Neural crest cell (in vitro differentiated cells): ENCODE data around the gene KISS1R. TPM values are rescaled to one million over a fixed set of nuclear protein-coding genes. Genes with fewer than 3 reads are reported as not detected.

ENCODE experiments used
- DNase-seq: peaks from one replicate; pipeline ENCODE4 v3.0.0; 2021; ENCODE audit warnings: low read depth, mixed read lengths, low spot score
- H3K27ac Mint-ChIP-seq: one replicate; pipeline ENCODE4 v1.8.0; 2021; ENCODE audit warnings: mild to moderate bottlenecking, mixed read lengths; ENCODE audit not compliant: unreplicated experiment
- H3K27me3 Mint-ChIP-seq: 2 replicates; pipeline ENCODE4 v1.8.0; 2021; ENCODE audit warnings: low read depth, mild to moderate bottlenecking, mixed read lengths
- H3K36me3 Mint-ChIP-seq: 2 replicates; pipeline ENCODE4 v1.8.0; 2021; ENCODE audit warnings: low read depth, mild to moderate bottlenecking, mixed read lengths
- H3K4me1 Mint-ChIP-seq: 2 replicates; pipeline ENCODE4 v1.8.0; 2021; ENCODE audit warnings: mixed read lengths
- H3K4me3 Mint-ChIP-seq: one replicate; pipeline ENCODE4 v1.8.0; 2021; ENCODE audit warnings: mild to moderate bottlenecking, mixed read lengths
- H3K9me3 Mint-ChIP-seq: 2 replicates; pipeline ENCODE4 v1.8.0; 2021; ENCODE audit warnings: mixed read lengths
- total RNA-seq: library from RNA; stranded (reverse); gene quantifications from 2 replicates; pipeline ENCODE4 v1.2.1, GENCODE V29; 2021
- TF ChIP-seq, protein P1 (sequence below): fragments of 200-600 bp; sonication (generic); conservative IDR thresholded peaks from 2 replicates; pipeline ENCODE4 v1.5.0; 2021; ENCODE audit warnings: antibody characterized with exemption, mild to moderate bottlenecking

KISS1R gene
- total RNA-seq, 1 donor from 2014 or later = 2.4 TPM

DNA sequence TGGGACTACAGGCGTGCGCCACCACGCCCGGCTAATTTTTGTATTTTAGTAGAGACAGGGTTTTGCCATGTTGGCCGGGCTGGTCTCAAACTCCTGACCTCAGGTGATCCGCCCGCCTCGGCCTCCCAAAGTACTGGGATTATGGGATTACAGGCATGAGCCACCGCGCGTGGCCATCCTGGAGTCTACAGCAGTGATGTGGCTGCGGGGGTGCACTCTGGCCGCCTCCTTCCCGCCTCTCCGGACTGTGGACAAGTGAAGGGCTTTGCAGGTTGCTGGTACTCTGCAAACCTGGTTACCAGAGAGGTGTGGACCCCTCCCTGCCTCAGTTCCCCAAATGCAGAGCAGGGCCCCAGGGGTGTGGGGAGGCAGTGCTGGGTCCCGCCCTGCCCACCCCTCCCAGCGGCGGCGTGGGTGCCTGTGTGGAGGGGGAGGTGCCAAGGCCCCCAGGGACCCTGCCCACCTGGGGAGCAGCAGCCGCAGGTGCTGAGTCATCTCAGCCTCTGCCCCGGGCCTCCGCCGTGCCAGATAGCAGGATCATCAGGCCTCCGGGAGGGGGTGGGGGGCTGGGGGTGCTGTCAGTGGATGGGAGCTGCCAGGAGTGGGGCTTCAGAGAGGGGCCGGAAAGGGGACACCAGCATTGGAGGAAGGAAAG, 31.8 kb downstream of the KISS1R start:
- DNase-seq = no peak
- Mint-ChIP-seq H3K4me3 (no peak overlapping the region), H3K27me3 (peaks cover 33% of the 10 kb centered on the region), H3K4me1 (peaks cover 10% of the 10 kb centered on the region), H3K27ac (no peak overlapping the region), H3K36me3 (no peaks in the 10 kb centered on the region), H3K9me3 (no peaks in the 10 kb centered on the region)
- TF ChIP-seq, protein P1, sequence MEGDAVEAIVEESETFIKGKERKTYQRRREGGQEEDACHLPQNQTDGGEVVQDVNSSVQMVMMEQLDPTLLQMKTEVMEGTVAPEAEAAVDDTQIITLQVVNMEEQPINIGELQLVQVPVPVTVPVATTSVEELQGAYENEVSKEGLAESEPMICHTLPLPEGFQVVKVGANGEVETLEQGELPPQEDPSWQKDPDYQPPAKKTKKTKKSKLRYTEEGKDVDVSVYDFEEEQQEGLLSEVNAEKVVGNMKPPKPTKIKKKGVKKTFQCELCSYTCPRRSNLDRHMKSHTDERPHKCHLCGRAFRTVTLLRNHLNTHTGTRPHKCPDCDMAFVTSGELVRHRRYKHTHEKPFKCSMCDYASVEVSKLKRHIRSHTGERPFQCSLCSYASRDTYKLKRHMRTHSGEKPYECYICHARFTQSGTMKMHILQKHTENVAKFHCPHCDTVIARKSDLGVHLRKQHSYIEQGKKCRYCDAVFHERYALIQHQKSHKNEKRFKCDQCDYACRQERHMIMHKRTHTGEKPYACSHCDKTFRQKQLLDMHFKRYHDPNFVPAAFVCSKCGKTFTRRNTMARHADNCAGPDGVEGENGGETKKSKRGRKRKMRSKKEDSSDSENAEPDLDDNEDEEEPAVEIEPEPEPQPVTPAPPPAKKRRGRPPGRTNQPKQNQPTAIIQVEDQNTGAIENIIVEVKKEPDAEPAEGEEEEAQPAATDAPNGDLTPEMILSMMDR = no peak

DNA sequence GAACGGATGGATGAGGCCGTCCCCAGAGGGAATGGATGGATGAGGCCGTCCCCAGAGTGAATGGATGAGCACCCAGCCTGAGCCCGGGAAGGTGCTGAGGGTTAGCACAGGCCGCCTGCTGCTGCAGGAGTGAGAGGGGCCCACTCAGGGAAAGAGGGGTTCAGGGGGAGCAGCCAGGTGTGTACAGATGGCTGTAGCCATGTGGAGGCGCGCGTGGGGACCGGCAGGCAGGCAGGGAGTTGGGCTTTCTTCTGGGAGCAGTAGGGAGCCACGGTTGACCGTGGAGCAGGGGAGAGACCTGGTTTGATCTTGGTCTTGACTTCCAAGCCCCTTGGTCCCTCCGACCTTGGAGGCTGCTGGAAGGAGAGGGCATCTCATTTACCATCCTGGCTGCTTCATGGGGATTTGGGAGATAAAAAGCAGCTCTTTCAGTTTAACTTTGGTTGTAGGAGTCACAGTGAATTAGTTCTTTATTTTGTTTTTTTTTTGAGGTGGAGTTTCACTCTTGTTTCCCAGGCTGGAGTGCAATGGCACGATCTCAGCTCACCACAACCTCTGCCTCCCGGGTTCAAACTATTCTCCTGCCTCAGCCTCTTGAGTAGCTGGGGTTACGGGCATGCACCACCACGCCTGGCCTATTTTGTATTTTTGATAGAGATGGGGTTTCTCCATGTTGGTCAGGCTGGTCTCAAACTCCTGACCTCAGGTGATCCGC, 33.4 kb downstream of the KISS1R start:
- peaks cover 20% of the 10 kb centered on the region for H3K27me3 Mint-ChIP-seq
- peaks cover 10% of the 10 kb centered on the region for H3K4me1 Mint-ChIP-seq
- no peaks in the 10 kb centered on the region for H3K36me3 Mint-ChIP-seq
- H3K27ac Mint-ChIP-seq = no peak overlapping the region
- H3K9me3 Mint-ChIP-seq = no peaks in the 10 kb centered on the region
- no peak for DNase-seq
- TF ChIP-seq, protein P1 = no peak
- H3K4me3 Mint-ChIP-seq = no peak overlapping the region

DNA sequence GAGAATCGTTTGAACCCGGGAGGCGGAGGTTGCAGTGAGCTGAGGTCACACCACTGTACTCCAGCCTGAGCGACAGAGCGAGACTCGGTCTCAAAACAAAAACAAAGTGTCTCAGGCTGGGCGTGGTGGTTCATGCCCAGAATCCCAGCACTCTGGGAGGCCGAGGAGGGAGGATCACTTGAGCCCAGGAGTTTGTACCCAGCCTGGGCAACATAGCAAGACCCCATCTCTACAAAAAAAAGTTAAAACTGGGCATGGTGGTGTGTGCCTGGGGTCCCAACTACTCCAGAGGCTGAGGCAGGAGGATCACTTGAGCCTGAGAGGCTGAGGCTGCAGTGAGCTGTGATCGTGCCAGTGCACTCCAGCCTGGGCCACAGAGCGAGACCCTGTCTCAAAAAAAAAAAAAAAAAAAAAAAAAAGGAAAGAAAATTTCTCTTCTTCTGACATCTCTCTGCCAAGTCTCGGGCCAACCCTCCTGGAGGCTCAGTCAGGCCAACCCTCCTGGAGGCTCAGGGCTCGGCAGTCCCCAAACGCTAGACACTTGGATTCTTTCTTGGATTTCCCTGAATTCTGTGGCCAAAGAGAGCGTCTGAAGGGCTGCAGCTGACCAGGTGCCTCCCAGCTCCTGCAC, 35.0 kb downstream of the KISS1R start:
- Mint-ChIP-seq H3K27ac (no peak overlapping the region), H3K4me1 (peaks cover 16% of the 10 kb centered on the region), H3K4me3 (no peak overlapping the region), H3K27me3 (peaks cover 22% of the 10 kb centered on the region), H3K9me3 (no peaks in the 10 kb centered on the region), H3K36me3 (no peaks in the 10 kb centered on the region)
- TF ChIP-seq, protein P1 = no peak
- DNase-seq = no peak

DNA sequence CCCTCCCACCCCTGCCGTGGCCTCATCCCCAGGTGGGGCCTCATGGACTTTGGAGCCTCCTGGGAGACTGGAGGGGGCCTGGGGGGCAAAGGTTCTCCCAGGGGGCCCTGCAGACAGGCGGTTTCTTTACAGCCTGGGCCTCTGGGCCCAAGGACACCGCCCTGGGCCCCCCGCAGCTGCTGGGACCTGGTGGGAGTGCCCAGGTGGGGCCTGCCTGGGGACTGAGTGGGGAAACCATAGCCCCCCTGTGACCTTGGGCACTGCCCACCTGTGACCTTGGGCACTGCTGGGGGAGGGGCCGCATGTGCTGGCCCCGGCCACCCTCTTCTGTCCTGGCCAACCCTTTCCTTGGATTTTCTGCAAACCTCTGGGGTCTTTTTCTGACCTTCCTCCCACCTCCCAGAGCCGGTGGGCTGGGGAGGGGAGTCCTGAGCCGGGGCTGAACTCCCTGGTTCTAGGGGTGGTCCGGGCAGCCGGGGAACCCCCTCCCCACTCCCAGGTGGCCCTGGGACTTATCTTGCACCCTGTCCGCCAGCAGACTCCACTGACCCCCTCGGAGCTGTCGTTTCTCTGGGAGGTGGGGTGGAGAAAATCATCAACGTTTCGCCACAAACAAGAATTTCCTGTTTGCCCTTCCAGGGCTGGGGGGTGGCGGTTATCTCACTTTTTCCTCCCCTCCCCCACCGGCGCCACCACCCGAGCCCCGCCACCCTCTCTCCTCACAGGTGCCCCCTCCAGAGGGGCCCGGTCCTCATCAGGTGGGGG, 35.7 kb downstream of the KISS1R start:
- DNase-seq = no peak
- no peaks in the 10 kb centered on the region for H3K36me3 Mint-ChIP-seq
- H3K9me3 Mint-ChIP-seq = no peaks in the 10 kb centered on the region
- TF ChIP-seq, protein P1 = no peak
- no peak overlapping the region for H3K27ac Mint-ChIP-seq
- H3K4me1 Mint-ChIP-seq = peaks cover 16% of the 10 kb centered on the region
- peaks cover 26% of the 10 kb centered on the region for H3K27me3 Mint-ChIP-seq
- no peak overlapping the region for H3K4me3 Mint-ChIP-seq
